HepG2 (cell line): ENCODE results near the gene EMC1. TPM values are rescaled to one million over a fixed set of nuclear protein-coding genes. Genes with fewer than 3 reads are reported as not detected.

Source experiments
- ATAC-seq: fragments of 200-7000 bp; cut with Tn5 transposase; 3 replicates; pipeline ENCODE4 v1.9.1; 2020; ENCODE audit warnings: mild to moderate bottlenecking, moderate library complexity
- BruUV-seq: library from RNA; stranded (reverse); fragments of 400-500 nt; replicated peaks from 2 replicates; lab custom pipeline; 2021; lab: Mats Ljungman, UMichigan
- CTCF ChIA-PET: fragments of 300-600 bp; formaldehyde crosslinking; extraction: SDS; loops from one replicate; lab custom pipeline; 2021; ENCODE audit warnings: low total read pairs, inconsistent platforms, low intra/inter-chr PET ratio; lab: Yijun Ruan, JAX
- POLR2A ChIA-PET: fragments of 350-600 bp; sonication (Branson Sonifier 250); formaldehyde crosslinking; loops from one replicate; lab custom pipeline; 2020; ENCODE audit warnings: antibody characterized with exemption, inconsistent platforms; lab: Yijun Ruan, JAX
- DNase-seq: peaks from one replicate; pipeline ENCODE4 v3.0.0-alpha.2; 2015; ENCODE audit warnings: low spot score
- FAIRE-seq: peaks from 3 replicates; lab custom pipeline; 2011; peaks lifted over from hg19 to GRCh38; lab: Jason Lieb, UNC
- H2AFZ ChIP-seq: one replicate; pipeline ENCODE4 v1.6.1; 2011; ENCODE audit warnings: low read length, inconsistent platforms
- H3K27ac ChIP-seq: fragments of 300-600 bp; 3 replicates; pipeline ENCODE4 v1.8.0; 2011; ENCODE audit warnings: mixed run types, mild to moderate bottlenecking, mixed read lengths, low read length, inconsistent platforms; ENCODE audit not compliant: insufficient read depth; ENCODE audit errors: extremely low read length
- H3K27me3 ChIP-seq, 2 experiments: fragments of 200-600 bp in 1 of 2; 2 replicates in 1 of 2; 3 replicates in 1 of 2; pipeline versions ENCODE4 v1.6.0 to v1.8.0; 2011; ENCODE audit warnings: low read length in 2 of 2, mild to moderate bottlenecking in 2 of 2, moderate library complexity in 2 of 2, inconsistent platforms in 1 of 2; ENCODE audit not compliant: insufficient read depth in 2 of 2, control insufficient read depth in 1 of 2
- H3K36me3 ChIP-seq, 2 experiments: fragments of 200-600 bp in 1 of 2; replicated peaks in 1 of 2; 2 replicates in 1 of 2; 3 replicates in 1 of 2; pipeline versions ENCODE4 v1.5.1 to v1.8.0; 2011; ENCODE audit warnings: low read length in 2 of 2, inconsistent platforms in 1 of 2; ENCODE audit not compliant: insufficient read depth in 2 of 2, control insufficient read depth in 1 of 2
- H3K4me1 ChIP-seq: 2 replicates; pipeline ENCODE4 v1.5.1; 2012; ENCODE audit warnings: low read length, inconsistent platforms; ENCODE audit not compliant: insufficient read depth
- H3K4me2 ChIP-seq: 2 replicates; pipeline ENCODE4 v1.6.0; 2011; ENCODE audit warnings: low read depth, low read length, inconsistent platforms
- H3K4me3 ChIP-seq, 3 experiments: fragments of 200-600 bp in 1 of 3; sonication (generic), shearing (Covaris generic) in 1 of 3; replicated peaks in 1 of 3; 2 replicates each; pipeline ENCODE4 v1.5.1; 2011 to 2016; ENCODE audit warnings: low read length in 3 of 3, inconsistent platforms in 2 of 3, low read depth in 2 of 3, mild to moderate bottlenecking in 2 of 3, control low read depth in 1 of 3, mixed read lengths in 1 of 3; ENCODE audit not compliant: insufficient read depth in 1 of 3
- H3K79me2 ChIP-seq: one replicate; pipeline ENCODE4 v1.6.1; 2011; ENCODE audit warnings: low read length, inconsistent platforms; ENCODE audit not compliant: insufficient read depth
- H3K9ac ChIP-seq: 2 replicates; pipeline ENCODE4 v1.6.0; 2011; ENCODE audit warnings: mild to moderate bottlenecking, low read depth, low read length, inconsistent platforms; ENCODE audit not compliant: insufficient read depth
- H3K9me3 ChIP-seq: 2 replicates; pipeline ENCODE4 v1.5.1; 2012; ENCODE audit warnings: mild to moderate bottlenecking, low read length
- H4K20me1 ChIP-seq: 2 replicates; pipeline ENCODE4 v1.6.0; 2011; ENCODE audit warnings: inconsistent platforms, mild to moderate bottlenecking, low read length, moderate library complexity; ENCODE audit not compliant: insufficient read depth
- HBP1 ChIP-seq: IDR thresholded peaks from 2 replicates; pipeline ENCODE4 v1.6.1; 2016; ENCODE audit warnings: low read depth, control low read depth
- LCORL ChIP-seq, 2 experiments: fragments of 450-650 bp in 1 of 2; sonication (generic) in 1 of 2; formaldehyde crosslinking in 1 of 2; IDR thresholded peaks; 2 replicates each; pipeline versions ENCODE4 v1.5.0 to v1.6.1; 2017 to 2020; ENCODE audit warnings: antibody characterized with exemption in 1 of 2, missing genetic modification reagents in 1 of 2
- NKX3-1 ChIP-seq: sonication (generic); formaldehyde crosslinking; IDR thresholded peaks from 2 replicates; pipeline ENCODE4 v1.5.0; 2020; ENCODE audit warnings: missing genetic modification reagents
- NR2C2 ChIP-seq: sonication (generic); formaldehyde crosslinking; IDR thresholded peaks from 2 replicates; pipeline ENCODE4 v1.4.0; 2020; ENCODE audit warnings: missing genetic modification reagents, mild to moderate bottlenecking, moderate library complexity, borderline replicate concordance
- POLR2A ChIP-seq, 2 experiments: IDR thresholded peaks; 2 replicates each; pipeline ENCODE4 v1.6.1; 2011; ENCODE audit warnings: low read depth in 2 of 2, low read length in 2 of 2, mild to moderate bottlenecking in 1 of 2, moderate library complexity in 1 of 2; ENCODE audit not compliant: insufficient read depth in 1 of 2
- RAD21 ChIP-seq: fragments of 450-650 bp; formaldehyde crosslinking; IDR thresholded peaks from 2 replicates; pipeline ENCODE4 v1.5.0; 2020; ENCODE audit warnings: mild to moderate bottlenecking
- SETDB1 ChIP-seq: sonication (generic); formaldehyde crosslinking; IDR thresholded peaks from 2 replicates; pipeline ENCODE4 v1.5.1; 2020; ENCODE audit warnings: missing genetic modification reagents, mild to moderate bottlenecking, borderline replicate concordance
- TMF1 ChIP-seq: sonication (generic); formaldehyde crosslinking; IDR thresholded peaks from 2 replicates; pipeline ENCODE4 v1.8.1; 2022; ENCODE audit warnings: low read depth, missing genetic modification reagents
- YY1 ChIP-seq: IDR thresholded peaks from 2 replicates; pipeline ENCODE4 v1.6.1; 2011; ENCODE audit warnings: low read length, low read depth, moderate library complexity, mild to moderate bottlenecking; ENCODE audit not compliant: insufficient read depth, insufficient replicate concordance
- ZNF3 ChIP-seq: IDR thresholded peaks from 2 replicates; pipeline ENCODE4 v1.7.0; 2017; ENCODE audit warnings: inconsistent platforms
- WGBS: methylation state at CpG from one replicate; pipeline ENCODE4 v1.1.6; 2017; ENCODE audit warnings: low lambda C conversion rate; 5-methylcytosine and 5-hydroxymethylcytosine counted together
- in situ Hi-C: cut with HindIII; loops from 2 replicates; pipeline ENCODE4 v1.10.0; 2017; ENCODE audit warnings: low pct_unique_long_range_greater_than_20kb; ENCODE audit not compliant: extremely low pct_ligation_motif_present
- intact Hi-C: fragments of 100-400 bp; cut with micrococcal nuclease; formaldehyde crosslinking; loops from one replicate; pipeline ENCODE4 v1.10.0; 2022; ENCODE audit not compliant: unreplicated experiment
- polyA plus RNA-seq, 8 experiments: library from polyadenylated mRNA; depleted of rRNA in 3 of 8; stranded (reverse) in 7 of 8; unstranded in 1 of 8; fragments of >200 nt; fragmentation: Illumina TruSeq in 4 of 8; extraction: Trizol in 4 of 8; gene quantifications; 2 replicates each; pipeline versions ENCODE4 v1.2.1 to v1.2.3, GENCODE V29; 2011 to 2016; ENCODE audit warnings: low read depth in 4 of 8, missing spikeins in 1 of 8, mixed read lengths in 1 of 8; ENCODE audit not compliant: insufficient read depth in 1 of 8
- total RNA-seq, 5 experiments: library from RNA; depleted of rRNA; stranded (reverse); fragments of >200 nt; fragmentation: Illumina TruSeq; extraction: Trizol; gene quantifications; 2 replicates each; pipeline ENCODE4 v1.2.3, GENCODE V29; 2016; ENCODE audit warnings: low read depth in 1 of 5
- TF ChIP-seq, protein P1 (sequence below): sonication (generic); formaldehyde crosslinking; IDR thresholded peaks from 2 replicates; pipeline ENCODE4 v1.4.0; 2020; ENCODE audit warnings: missing genetic modification reagents
- TF ChIP-seq, protein P2 (sequence below): sonication (generic); formaldehyde crosslinking; IDR thresholded peaks from 2 replicates; pipeline ENCODE4 v1.8.0; 2022; ENCODE audit warnings: mild to moderate bottlenecking, missing genetic modification reagents, moderate library complexity

Gene EMC1
- total and polyA plus RNA-seq, 2 of the 13 experiments (the other 11 are each of a cell fraction or from before 2014, with no cell fraction given): 38.0 to 61.3 TPM

GRCh38 chr1:19198820-19199219 lies 52.5 kb downstream of the EMC1 start:
- POLR2A ChIA-PET: no interaction called here
- H4K20me1 ChIP-seq: peaks cover 19% of the 10 kb centered on the region
- TF ChIP-seq LCORL (IDR thresholded peaks at IDR 0.05): 0 out of 2 replicates have a peak, but pooled peaks have one; percentile 29
- no peak for TF ChIP-seq LCORL (CRISPR knock-in tag; IDR thresholded peaks at IDR 0.05)
- no peak for TF ChIP-seq TMF1 (CRISPR knock-in tag)
- TF ChIP-seq RAD21 (CRISPR knock-in tag): no peak
- TF ChIP-seq ZNF3 (CRISPR knock-in tag): no peak
- TF ChIP-seq, all 625 proteins: peak for 1
- Histone ChIP-seq H3K4me1 (peaks cover 30% of the 10 kb centered on the region), H2AFZ (no peak overlapping the region), H3K79me2 (peaks cover 51% of the 10 kb centered on the region), H3K36me3 (peaks cover 23 to 73% of the 10 kb centered on the region in 2 experiments), H3K27ac (no peak overlapping the region), H3K9ac (no peak overlapping the region), H3K27me3 (no peaks in the 10 kb centered on the region; a peak in 1 of 5 replicates), H3K4me3 (no peak overlapping the region), H3K4me2 (no peak overlapping the region), H3K9me3 (no peaks in the 10 kb centered on the region)
- 98% methylated on average over 4 of the region's 4 CpGs for WGBS
- intact Hi-C loops (no loop called here), in situ Hi-C loops (no loop called here)
- BruUV-seq: TSS peak; percentile 10
- ATAC-seq (no peak), FAIRE-seq (no peak), DNase-seq (no peak)
- CTCF ChIA-PET: no interaction called here

- Histone ChIP-seq H3K4me2 (no peak overlapping the region), H3K4me3 (no peak overlapping the region), H3K4me1 (peaks cover 20% of the 10 kb centered on the region), H3K27me3 (no peaks in the 10 kb centered on the region), H2AFZ (no peak overlapping the region), H3K9ac (no peak overlapping the region), H3K9me3 (no peaks in the 10 kb centered on the region), H3K79me2 (peaks cover 41% of the 10 kb centered on the region), H4K20me1 (peaks cover 15% of the 10 kb centered on the region), H3K36me3 (peaks cover 27 to 80% of the 10 kb centered on the region in 2 experiments), H3K27ac (no peak overlapping the region)
- WGBS: 98% methylated on average over 2 of the region's 2 CpGs
- ChIA-PET CTCF (no interaction called here), POLR2A (no interaction called here)
- no TSS peak for BruUV-seq
- FAIRE-seq: no peak
- intact Hi-C loops (no loop called here), in situ Hi-C loops (no loop called here)
- no peak for DNase-seq
- no peak for ATAC-seq
- TF ChIP-seq, protein P1, sequence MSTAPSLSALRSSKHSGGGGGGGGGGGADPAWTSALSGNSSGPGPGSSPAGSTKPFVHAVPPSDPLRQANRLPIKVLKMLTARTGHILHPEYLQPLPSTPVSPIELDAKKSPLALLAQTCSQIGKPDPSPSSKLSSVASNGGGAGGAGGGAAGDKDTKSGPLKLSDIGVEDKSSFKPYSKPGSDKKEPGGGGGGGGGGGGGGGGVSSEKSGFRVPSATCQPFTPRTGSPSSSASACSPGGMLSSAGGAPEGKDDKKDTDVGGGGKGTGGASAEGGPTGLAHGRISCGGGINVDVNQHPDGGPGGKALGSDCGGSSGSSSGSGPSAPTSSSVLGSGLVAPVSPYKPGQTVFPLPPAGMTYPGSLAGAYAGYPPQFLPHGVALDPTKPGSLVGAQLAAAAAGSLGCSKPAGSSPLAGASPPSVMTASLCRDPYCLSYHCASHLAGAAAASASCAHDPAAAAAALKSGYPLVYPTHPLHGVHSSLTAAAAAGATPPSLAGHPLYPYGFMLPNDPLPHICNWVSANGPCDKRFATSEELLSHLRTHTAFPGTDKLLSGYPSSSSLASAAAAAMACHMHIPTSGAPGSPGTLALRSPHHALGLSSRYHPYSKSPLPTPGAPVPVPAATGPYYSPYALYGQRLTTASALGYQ: no peak
- TF ChIP-seq NR2C2 (CRISPR knock-in tag) (no peak), NKX3-1 (CRISPR knock-in tag) (no peak), SETDB1 (no peak), YY1 (no peak), POLR2A (IDR thresholded peaks at IDR 0.05; ENCODE audit: insufficient read depth in 1 of 2, low read depth in 2 of 2, low read length in 2 of 2) (no peak), HBP1 (CRISPR knock-in tag) (no peak)
- TF ChIP-seq, protein P2, sequence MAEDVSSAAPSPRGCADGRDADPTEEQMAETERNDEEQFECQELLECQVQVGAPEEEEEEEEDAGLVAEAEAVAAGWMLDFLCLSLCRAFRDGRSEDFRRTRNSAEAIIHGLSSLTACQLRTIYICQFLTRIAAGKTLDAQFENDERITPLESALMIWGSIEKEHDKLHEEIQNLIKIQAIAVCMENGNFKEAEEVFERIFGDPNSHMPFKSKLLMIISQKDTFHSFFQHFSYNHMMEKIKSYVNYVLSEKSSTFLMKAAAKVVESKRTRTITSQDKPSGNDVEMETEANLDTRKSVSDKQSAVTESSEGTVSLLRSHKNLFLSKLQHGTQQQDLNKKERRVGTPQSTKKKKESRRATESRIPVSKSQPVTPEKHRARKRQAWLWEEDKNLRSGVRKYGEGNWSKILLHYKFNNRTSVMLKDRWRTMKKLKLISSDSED (CRISPR knock-in tag): no peak
Measured at GRCh38 chr1:19197845-19198244, 53.5 kb downstream of the EMC1 start.
